Colonic mucosa (tissue), 4 donors: ENCODE data around the gene VANGL1. TPM values are rescaled to one million over a fixed set of nuclear protein-coding genes. Genes with fewer than 3 reads are reported as not detected.

ENCODE experiments used
- DNase-seq: peaks from one replicate; pipeline ENCODE4 v3.0.0-alpha.2; 2020
- H3K27ac ChIP-seq: fragments of 200-600 bp; one replicate; pipeline ENCODE4 v1.8.0; 2021
- H3K27me3 ChIP-seq: fragments of 200-600 bp; one replicate; pipeline ENCODE4 v1.8.0; 2021
- H3K36me3 ChIP-seq: fragments of 200-600 bp; one replicate; pipeline ENCODE4 v1.8.0; 2021
- H3K4me1 ChIP-seq: fragments of 200-600 bp; one replicate; pipeline ENCODE4 v1.8.0; 2021; ENCODE audit warnings: mild to moderate bottlenecking
- H3K4me3 ChIP-seq: fragments of 200-600 bp; one replicate; pipeline ENCODE4 v1.8.0; 2021
- H3K9ac ChIP-seq, 2 donors: one replicate each; pipeline ENCODE4 v1.7.0; 2013; ENCODE audit warnings: control low read depth in 2 of 2, low read depth in 2 of 2, low read length in 2 of 2
- H3K9me3 ChIP-seq: fragments of 200-600 bp; one replicate; pipeline ENCODE4 v1.8.0; 2021
- intact Hi-C: fragments of 100-400 bp; cut with DNase I; formaldehyde crosslinking; loops from one replicate; pipeline ENCODE4 v1.14.1; 2022
- total RNA-seq, 2 donors: library from RNA; stranded (reverse); fragmentation: NEBNext Ultra II Directional in 1 of 2; extraction: Animal tissue kit (Norgen Biotek cat#: 25700) in 1 of 2; gene quantifications; one replicate each; pipeline ENCODE4 v1.2.1, GENCODE V29; 2021
- TF ChIP-seq, protein P1 (sequence below): fragments of 200-600 bp; IDR thresholded peaks from one replicate; pipeline ENCODE4 v1.8.0; 2022; ENCODE audit warnings: antibody characterized with exemption, mild to moderate bottlenecking
- donor health status: healthy.
- donor health status: DM: no; HTN: no; CAD: no.
- donor health status: DM: no; HTN: no; CAD: no.

Gene VANGL1
- total RNA-seq, 2 donors from 2014 or later, result 14.7 to 23.8 TPM

DNA sequence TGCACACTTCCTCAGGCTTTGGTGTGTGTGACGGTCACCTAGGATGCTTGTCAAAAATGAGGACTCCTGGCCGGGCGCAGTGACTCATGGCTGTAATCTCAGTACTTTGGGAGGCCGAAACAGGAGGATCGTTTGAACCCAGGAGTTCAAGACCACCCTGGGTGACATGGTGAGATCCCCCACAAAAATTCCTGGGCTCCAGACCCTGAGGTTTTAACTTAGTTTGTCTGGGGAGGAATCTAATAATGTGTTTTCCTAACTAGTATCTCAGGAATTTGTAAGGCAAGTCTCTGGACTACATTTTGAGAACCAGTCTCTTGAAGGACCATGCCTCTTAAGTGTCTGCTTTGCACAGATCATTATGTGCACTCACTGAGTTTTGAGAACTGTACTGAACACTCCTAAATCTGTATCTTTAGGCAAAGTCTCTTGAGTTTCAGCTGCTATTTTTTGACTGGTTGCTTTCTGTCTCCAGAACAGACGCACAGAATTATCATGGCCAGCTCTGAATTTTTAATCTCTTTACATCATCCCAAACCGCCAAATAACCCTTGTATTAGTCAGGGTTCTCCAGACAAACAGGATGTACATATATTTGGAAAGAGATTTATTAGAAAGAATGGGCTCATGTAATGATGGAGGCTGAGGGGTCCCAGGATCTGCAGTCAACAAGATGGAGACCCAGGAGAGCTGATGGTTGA, 45.5 kb upstream of the VANGL1 start:
- no peaks in the 10 kb centered on the region for H3K27me3 ChIP-seq
- TF ChIP-seq, protein P1, sequence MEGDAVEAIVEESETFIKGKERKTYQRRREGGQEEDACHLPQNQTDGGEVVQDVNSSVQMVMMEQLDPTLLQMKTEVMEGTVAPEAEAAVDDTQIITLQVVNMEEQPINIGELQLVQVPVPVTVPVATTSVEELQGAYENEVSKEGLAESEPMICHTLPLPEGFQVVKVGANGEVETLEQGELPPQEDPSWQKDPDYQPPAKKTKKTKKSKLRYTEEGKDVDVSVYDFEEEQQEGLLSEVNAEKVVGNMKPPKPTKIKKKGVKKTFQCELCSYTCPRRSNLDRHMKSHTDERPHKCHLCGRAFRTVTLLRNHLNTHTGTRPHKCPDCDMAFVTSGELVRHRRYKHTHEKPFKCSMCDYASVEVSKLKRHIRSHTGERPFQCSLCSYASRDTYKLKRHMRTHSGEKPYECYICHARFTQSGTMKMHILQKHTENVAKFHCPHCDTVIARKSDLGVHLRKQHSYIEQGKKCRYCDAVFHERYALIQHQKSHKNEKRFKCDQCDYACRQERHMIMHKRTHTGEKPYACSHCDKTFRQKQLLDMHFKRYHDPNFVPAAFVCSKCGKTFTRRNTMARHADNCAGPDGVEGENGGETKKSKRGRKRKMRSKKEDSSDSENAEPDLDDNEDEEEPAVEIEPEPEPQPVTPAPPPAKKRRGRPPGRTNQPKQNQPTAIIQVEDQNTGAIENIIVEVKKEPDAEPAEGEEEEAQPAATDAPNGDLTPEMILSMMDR, result no peak
- H3K27ac ChIP-seq, result no peak overlapping the region
- intact Hi-C loops, result loop anchor here (2.0 to 5.0 kb wide), 2 partner anchors 124 to 457 kb away; no protein-coding TSS in a partner anchor
- no peak overlapping the region for H3K4me3 ChIP-seq
- no peaks in the 10 kb centered on the region for H3K9me3 ChIP-seq
- no peak overlapping the region for H3K9ac ChIP-seq
- H3K36me3 ChIP-seq, result no peaks in the 10 kb centered on the region
- no peaks in the 10 kb centered on the region for H3K4me1 ChIP-seq
- no peak for DNase-seq

DNA sequence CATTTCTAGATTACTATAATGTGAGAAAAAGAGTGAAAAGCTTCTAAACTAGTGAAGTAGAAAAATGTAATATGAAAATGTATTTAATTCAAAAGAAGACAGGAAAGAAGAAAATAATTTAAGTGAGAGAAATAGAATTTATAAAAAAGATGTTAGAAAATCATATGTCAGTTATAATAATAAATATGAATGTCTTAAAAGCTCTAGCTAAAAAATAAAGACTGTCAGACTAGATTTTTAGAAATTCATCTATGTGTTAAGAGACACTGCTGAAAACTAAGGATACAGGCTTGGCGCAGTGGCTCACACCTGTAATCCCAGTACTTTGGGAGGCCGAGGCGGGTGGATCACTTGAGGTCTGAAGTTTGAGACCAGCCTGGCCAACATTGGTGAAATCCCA, 37.3 kb upstream of the VANGL1 start:
- H3K9me3 ChIP-seq, result no peaks in the 10 kb centered on the region
- intact Hi-C loops, result no loop called here
- no peak overlapping the region for H3K9ac ChIP-seq
- no peak for DNase-seq
- H3K27me3 ChIP-seq, result no peaks in the 10 kb centered on the region
- TF ChIP-seq, protein P1, result no peak
- H3K4me1 ChIP-seq, result no peaks in the 10 kb centered on the region
- no peaks in the 10 kb centered on the region for H3K36me3 ChIP-seq
- no peak overlapping the region for H3K4me3 ChIP-seq
- no peak overlapping the region for H3K27ac ChIP-seq

DNA sequence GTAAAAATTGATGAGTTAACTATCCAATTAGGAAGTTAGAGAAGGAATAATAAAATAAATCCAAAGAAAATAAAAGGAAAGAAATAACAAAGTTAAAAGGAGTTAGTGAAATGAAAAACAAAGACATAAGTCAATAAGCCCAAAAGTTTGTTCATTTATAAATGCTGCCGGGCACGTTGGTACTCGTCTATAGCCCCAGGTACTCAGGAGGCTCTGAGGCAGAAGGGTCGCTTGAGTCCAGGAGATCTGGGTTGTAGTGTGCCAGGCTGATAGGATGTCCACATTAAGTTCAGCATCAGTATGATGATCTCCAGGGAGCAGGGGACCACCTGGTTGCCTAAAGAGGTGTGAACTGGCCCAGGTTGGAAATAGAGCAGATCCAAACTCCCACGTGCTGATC, 35.5 kb upstream of the VANGL1 start:
- DNase-seq, result no peak
- H3K36me3 ChIP-seq, result no peaks in the 10 kb centered on the region
- TF ChIP-seq, protein P1, result no peak
- intact Hi-C loops, result loop anchor here (5.0 kb wide), 1 partner anchor 166 kb away; no protein-coding TSS in a partner anchor
- no peaks in the 10 kb centered on the region for H3K27me3 ChIP-seq
- no peak overlapping the region for H3K4me3 ChIP-seq
- H3K27ac ChIP-seq, result no peak overlapping the region
- no peak overlapping the region for H3K9ac ChIP-seq
- H3K4me1 ChIP-seq, result no peaks in the 10 kb centered on the region
- H3K9me3 ChIP-seq, result no peaks in the 10 kb centered on the region

DNA sequence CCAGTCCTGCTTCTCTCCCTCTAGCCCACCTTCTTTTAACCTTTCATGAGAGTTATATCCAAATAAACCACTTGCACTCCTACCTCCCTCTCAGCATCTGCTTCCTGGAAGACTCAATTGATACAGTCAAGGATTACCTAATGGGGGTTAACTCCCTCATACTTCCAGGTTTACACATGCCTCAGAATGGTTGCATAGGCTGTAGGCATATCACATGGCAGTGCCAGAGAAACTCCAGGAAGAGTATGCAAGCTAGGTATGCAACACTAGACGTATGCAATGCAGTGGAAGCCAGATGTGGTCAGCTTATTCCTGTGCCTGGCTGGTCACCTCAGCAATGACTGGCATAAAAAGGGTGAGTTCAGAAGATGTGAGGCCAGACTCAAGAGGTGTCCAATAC, 32.7 kb upstream of the VANGL1 start:
- no peaks in the 10 kb centered on the region for H3K27me3 ChIP-seq
- no peaks in the 10 kb centered on the region for H3K36me3 ChIP-seq
- TF ChIP-seq, protein P1, result no peak
- H3K9me3 ChIP-seq, result no peaks in the 10 kb centered on the region
- DNase-seq, result no peak
- H3K27ac ChIP-seq, result no peak overlapping the region
- no peaks in the 10 kb centered on the region for H3K4me1 ChIP-seq
- H3K4me3 ChIP-seq, result no peak overlapping the region
- intact Hi-C loops, result loop anchor here (2.0 to 5.0 kb wide), 2 partner anchors 96 to 163 kb away; no protein-coding TSS in a partner anchor
- no peak overlapping the region for H3K9ac ChIP-seq

DNA sequence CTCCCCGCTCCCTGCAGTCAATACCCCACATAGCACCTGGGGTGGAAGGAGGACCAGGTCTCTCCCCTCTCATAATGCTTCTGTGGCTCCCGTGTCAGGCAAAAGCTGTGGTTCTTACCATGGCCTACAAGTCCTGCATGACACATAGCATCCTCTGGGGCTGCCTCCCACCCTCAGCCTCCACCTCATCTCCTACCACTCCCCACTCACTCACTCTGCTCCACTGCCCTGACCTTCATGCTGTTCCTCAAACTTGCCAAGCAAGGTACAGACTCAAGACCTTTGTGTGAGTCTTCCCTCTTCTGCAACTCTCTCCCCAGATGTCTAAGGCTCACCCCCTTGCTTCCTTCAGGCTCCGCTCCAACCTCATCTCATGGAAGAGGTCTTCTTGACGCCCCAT, 28.0 kb upstream of the VANGL1 start:
- Histone ChIP-seq H3K9ac (no peak overlapping the region), H3K27me3 (no peaks in the 10 kb centered on the region), H3K36me3 (no peaks in the 10 kb centered on the region), H3K4me3 (no peak overlapping the region), H3K9me3 (no peaks in the 10 kb centered on the region), H3K27ac (no peak overlapping the region), H3K4me1 (no peaks in the 10 kb centered on the region)
- TF ChIP-seq, protein P1, result no peak
- DNase-seq, result no peak
- intact Hi-C loops, result no loop called here
